HUES48 (cell line): ENCODE results near the gene RBM5.
A peak's percentile ranks its signal among the peaks of the same experiment; 100 is the strongest.

ENCODE experiments used
- H3K27ac ChIP-seq: one replicate; pipeline ENCODE4 v1.7.0; 2013; ENCODE audit warnings: low read depth, low read length, inconsistent platforms
- H3K27me3 ChIP-seq: 2 replicates; pipeline ENCODE4 v1.6.1; 2013; ENCODE audit warnings: mild to moderate bottlenecking, low read length; ENCODE audit not compliant: control insufficient read depth, insufficient read depth
- H3K36me3 ChIP-seq: 2 replicates; pipeline ENCODE4 v1.6.1; 2013; ENCODE audit warnings: low read length; ENCODE audit not compliant: control insufficient read depth, insufficient read depth
- H3K4me1 ChIP-seq: 2 replicates; pipeline ENCODE4 v1.6.1; 2013; ENCODE audit warnings: mild to moderate bottlenecking, low read length; ENCODE audit not compliant: control insufficient read depth, insufficient read depth
- H3K4me3 ChIP-seq: 2 replicates; pipeline ENCODE4 v1.5.1; 2013; ENCODE audit warnings: mild to moderate bottlenecking, low read depth, low read length
- H3K9ac ChIP-seq: 2 replicates; pipeline ENCODE4 v1.6.1; 2013; ENCODE audit warnings: mild to moderate bottlenecking, low read depth, low read length, moderate library complexity
- H3K9me3 ChIP-seq: 2 replicates; pipeline ENCODE4 v1.6.1; 2013; ENCODE audit warnings: low read length; ENCODE audit not compliant: control insufficient read depth, insufficient read depth

RBM5 gene

GRCh38 chr3:50154840-50155490 lies 66.2 kb downstream of the RBM5 start, which contains the start of gene SEMA3F:
SEMA3F (plus strand) TSS chr3:50155324; CDS start chr3:50159623, 4,299 bp downstream.
- Histone ChIP-seq H3K9me3 (no peaks in the 10 kb centered on the region), H3K27ac (no peak within 1 kb of the TSS), H3K27me3 (peaks cover 27% of the 10 kb centered on the region), H3K4me3 (peak within 1 kb of the TSS; percentile 82), H3K9ac (no peak within 1 kb of the TSS), H3K4me1 (peaks cover 39% of the 10 kb centered on the region), H3K36me3 (peaks cover 10% of the 10 kb centered on the region)

DNA sequence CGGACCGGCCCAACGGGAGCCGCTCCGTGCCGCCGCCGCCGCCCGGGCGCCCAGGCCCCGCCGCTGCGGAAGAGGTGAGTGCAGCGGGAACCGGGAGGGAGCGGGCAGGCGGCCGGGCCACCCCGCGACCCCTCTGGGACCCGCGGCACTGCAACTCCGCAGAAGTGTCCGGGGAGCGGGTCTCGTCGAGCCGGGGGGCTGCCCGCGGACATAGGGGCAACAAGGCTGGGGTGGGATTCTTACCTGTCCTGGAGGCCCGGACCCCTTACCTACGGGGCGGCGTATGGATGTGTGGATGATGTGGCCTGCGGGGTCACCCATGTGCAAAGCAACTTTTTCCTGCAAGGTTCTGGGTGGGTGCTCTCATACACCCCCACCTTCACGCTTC lies 66.8 kb downstream of the RBM5 start:
- no peak overlapping the region for H3K9ac ChIP-seq
- peaks cover 27% of the 10 kb centered on the region for H3K27me3 ChIP-seq
- H3K4me3 ChIP-seq = peak overlapping the region; percentile 82
- peaks cover 39% of the 10 kb centered on the region for H3K4me1 ChIP-seq
- peaks cover 15% of the 10 kb centered on the region for H3K36me3 ChIP-seq
- H3K9me3 ChIP-seq = no peaks in the 10 kb centered on the region
- H3K27ac ChIP-seq = no peak overlapping the region

DNA sequence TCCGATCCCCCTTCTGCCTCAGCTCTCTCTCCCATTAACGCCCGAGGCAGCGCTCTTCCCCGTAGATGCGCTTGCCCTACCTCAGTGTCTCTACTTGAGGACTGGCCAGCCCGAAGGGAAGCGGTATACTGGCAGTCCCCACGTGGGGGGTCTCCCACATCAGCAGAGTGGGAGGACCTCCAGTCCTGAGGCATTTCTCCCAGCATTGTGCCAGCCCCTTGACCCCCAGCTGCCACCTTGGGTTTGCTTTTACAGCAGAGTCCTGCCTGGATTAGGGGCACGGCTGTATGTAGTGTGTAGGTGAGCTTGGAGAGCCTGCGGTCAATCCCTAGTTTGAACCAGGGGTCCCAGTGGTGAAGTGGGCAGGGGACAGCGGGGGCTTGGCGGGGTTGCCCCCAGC lies 67.2 kb downstream of the RBM5 start:
- Histone ChIP-seq H3K27me3 (peaks cover 27% of the 10 kb centered on the region), H3K9me3 (no peaks in the 10 kb centered on the region), H3K4me3 (peak overlapping the region; percentile 82), H3K4me1 (peaks cover 39% of the 10 kb centered on the region), H3K9ac (no peak overlapping the region), H3K27ac (no peak overlapping the region), H3K36me3 (peaks cover 16% of the 10 kb centered on the region)

GRCh38 chr3:50156549-50157493 lies 68.1 kb downstream of the RBM5 start:
- Histone ChIP-seq H3K9ac (peak overlapping the region; percentile 10; the same call in 1 of the 2 replicates), H3K4me1 (peaks cover 31% of the 10 kb centered on the region; the same call in 1 of the 2 replicates), H3K27me3 (peaks cover 27% of the 10 kb centered on the region), H3K9me3 (no peaks in the 10 kb centered on the region), H3K4me3 (peak overlapping the region; percentile 82), H3K27ac (no peak overlapping the region), H3K36me3 (peaks cover 24% of the 10 kb centered on the region)

DNA sequence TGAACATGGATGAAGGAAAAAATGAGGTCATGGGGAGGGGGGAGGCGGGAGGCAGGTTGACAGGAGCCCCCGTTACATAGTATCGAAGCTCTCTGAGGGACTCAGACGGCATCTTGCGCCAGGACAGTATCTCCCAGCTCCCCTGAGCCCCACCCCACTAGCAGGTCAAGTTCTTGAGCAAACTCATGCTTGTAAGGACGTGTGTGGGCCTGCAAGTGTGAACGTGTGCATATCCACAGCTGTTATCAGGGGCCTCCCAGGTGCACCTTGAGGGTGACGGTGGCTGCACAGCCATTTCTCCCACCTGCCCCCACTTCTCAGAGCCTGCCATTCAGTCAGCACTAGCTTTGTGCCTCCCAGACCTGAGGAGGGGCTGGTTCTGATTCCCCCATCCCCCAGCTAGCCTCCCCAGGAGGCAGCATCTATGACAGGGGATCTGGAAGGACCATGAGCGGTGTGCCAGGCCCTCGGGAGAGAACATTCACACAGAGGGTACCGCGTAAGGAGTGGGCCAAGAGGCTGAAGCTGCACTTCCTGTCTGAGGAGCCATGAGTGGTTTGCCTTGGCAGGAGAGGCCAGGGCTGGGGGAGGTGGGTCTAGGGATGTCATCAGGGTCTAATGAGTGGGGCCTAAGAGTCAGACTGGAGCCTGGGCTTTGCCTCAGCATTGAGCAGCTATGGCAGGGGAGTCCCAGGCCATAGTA lies 69.3 kb downstream of the RBM5 start:
- Histone ChIP-seq H3K9me3 (no peaks in the 10 kb centered on the region), H3K4me1 (peaks cover 29% of the 10 kb centered on the region; the same call in 1 of the 2 replicates), H3K27ac (no peak overlapping the region), H3K27me3 (peaks cover 26% of the 10 kb centered on the region), H3K4me3 (no peak overlapping the region), H3K9ac (no peak overlapping the region), H3K36me3 (peaks cover 34% of the 10 kb centered on the region)

- Histone ChIP-seq H3K9ac (no peak overlapping the region), H3K4me3 (no peak overlapping the region), H3K27ac (no peak overlapping the region), H3K9me3 (no peaks in the 10 kb centered on the region), H3K4me1 (peaks cover 29% of the 10 kb centered on the region; the same call in 1 of the 2 replicates), H3K36me3 (peaks cover 37% of the 10 kb centered on the region), H3K27me3 (peaks cover 19% of the 10 kb centered on the region)
Observed at GRCh38 chr3:50158530-50159146, 69.9 kb downstream of the RBM5 start.

GRCh38 chr3:50160561-50160983 lies 71.9 kb downstream of the RBM5 start:
- Histone ChIP-seq H3K9me3 (no peaks in the 10 kb centered on the region), H3K9ac (no peak overlapping the region), H3K36me3 (peaks cover 43% of the 10 kb centered on the region), H3K27me3 (peaks cover 10% of the 10 kb centered on the region), H3K4me3 (no peak overlapping the region), H3K4me1 (peaks cover 33% of the 10 kb centered on the region; the same call in 1 of the 2 replicates), H3K27ac (no peak overlapping the region)

DNA sequence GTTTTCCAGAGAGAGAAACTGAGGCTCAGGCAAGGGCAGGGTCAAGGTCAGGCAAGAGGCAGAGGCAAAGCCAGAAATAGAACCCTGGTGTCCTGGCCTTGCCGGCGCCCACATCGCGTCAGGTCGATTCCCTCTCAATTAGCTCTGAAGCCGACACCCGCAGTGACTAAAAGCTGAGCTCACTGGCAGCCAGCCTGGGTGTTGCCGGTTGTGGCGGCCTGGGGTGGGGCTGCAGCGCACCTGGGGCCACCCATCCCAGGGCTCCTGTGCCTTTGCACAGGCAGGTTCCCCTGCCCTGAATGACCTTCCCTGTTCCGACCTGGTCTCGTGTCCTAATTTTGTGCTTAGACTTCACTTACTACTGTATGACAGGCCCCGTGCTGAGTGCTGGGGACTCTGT lies 72.6 kb downstream of the RBM5 start:
- Histone ChIP-seq H3K9me3 (no peaks in the 10 kb centered on the region), H3K4me3 (no peak overlapping the region), H3K36me3 (peaks cover 43% of the 10 kb centered on the region), H3K27me3 (peaks cover 3% of the 10 kb centered on the region; the same call in 1 of the 2 replicates), H3K4me1 (peaks cover 36% of the 10 kb centered on the region), H3K27ac (peak overlapping the region; percentile 23), H3K9ac (no peak overlapping the region)

DNA sequence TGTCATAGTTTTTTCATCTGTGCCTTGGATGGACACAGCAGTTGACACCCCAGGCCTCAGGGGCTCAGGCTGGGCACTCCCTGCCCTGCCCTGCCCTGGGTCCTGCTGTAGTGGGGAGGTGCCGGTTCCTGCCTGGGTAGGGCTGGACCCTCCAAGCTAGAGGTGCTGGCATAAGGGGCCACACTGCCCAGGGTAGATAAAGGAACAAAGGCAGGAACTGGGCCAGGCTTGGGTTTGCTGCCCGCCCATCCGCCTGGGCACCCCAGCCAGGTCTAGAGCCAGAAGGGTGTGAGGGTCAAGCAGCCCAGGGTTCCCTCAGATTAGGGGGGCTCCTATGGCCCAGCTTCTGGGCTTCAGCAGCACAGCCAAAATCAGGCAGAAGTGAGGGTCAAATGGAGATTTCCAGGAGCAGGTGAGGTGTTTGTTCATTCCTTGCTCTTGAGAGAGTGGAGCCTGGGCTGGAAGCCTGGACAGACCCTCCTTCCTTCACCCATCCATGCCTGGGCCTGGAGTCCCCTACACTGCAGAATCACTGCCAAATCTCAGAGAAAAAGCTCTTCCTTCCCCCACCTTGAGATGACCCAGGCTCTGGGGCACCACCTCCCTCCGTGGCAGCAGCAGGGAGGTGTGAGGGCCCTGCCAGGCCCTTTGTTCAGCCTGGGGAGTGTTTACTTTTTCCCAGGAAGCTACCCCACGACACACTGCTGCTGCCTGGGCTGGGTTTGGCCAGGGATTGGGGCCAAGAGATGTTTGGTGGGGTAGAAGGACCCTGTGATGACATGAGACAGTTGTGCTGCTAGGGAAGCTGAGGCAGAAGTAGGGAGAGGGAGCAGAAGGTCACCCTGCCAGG lies 73.5 kb downstream of the RBM5 start:
- Histone ChIP-seq H3K36me3 (peaks cover 43% of the 10 kb centered on the region), H3K27me3 (no peaks in the 10 kb centered on the region), H3K4me1 (peaks cover 37% of the 10 kb centered on the region), H3K27ac (no peak overlapping the region), H3K4me3 (no peak overlapping the region), H3K9ac (no peak overlapping the region), H3K9me3 (no peaks in the 10 kb centered on the region)
